ENCODE results near the gene CRISP1. TPM values are rescaled to one million over a fixed set of nuclear protein-coding genes. Genes with fewer than 3 reads are reported as not detected.

Gene CRISP1
- total RNA-seq (not detected), polyA plus RNA-seq (not detected)
- long read RNA-seq, donor 1 = 0 reads
- long read RNA-seq, donor 2 = 0 reads
- long read RNA-seq, donor 3 = 0 reads
- long read RNA-seq, donor 4 = 0 reads
- long read RNA-seq, donor 5 = 0 reads
- long read RNA-seq, donor 6 = 0 reads
- long read RNA-seq, donor 7 = 0 reads
- long read RNA-seq, donor 8 = 0 reads
- long read RNA-seq, donor 9 = 0 reads
- long read RNA-seq, donor 10 = 0 reads

GRCh38 chr6:49866485-49866943 is at the start of gene CRISP1:
TSS of gene CRISP1 (minus strand) at chr6:49866535. CDS start at chr6:49857400, 9,135 bp downstream.
- Histone ChIP-seq H3K27ac (no peak within 1 kb of the TSS), H3K9me3 (replicated peaks in 1 of 3) (no peaks in the 10 kb centered on the region), H3K27me3 (no peaks in the 10 kb centered on the region), H3K36me3 (replicated peaks in 1 of 2) (no peaks in the 10 kb centered on the region), H3K4me1 (replicated peaks in 1 of 2) (no peaks in the 10 kb centered on the region), H3K4me3 (no peak within 1 kb of the TSS)
- no peak for DNase-seq
- WGBS, 4 donors = 30 to 51% (median 48%) methylated on average over 1 of the region's 1 CpG
- TF ChIP-seq CTCF (IDR thresholded peaks at IDR 0.05) = no peak
- intact Hi-C loops (cut with DNase I) = no loop called here

GRCh38 chr6:49915035-49915434 is 48.7 kb upstream of the CRISP1 start:
- DNase-seq = peak in 5 of 7 donors; percentile 15 to 67 (median 31)
- Histone ChIP-seq H3K27ac (no peak overlapping the region), H3K9me3 (replicated peaks in 1 of 3) (no peaks in the 10 kb centered on the region), H3K4me1 (replicated peaks in 1 of 2) (peaks cover 0 to 7% of the 10 kb centered on the region in 2 donors), H3K27me3 (no peaks in the 10 kb centered on the region), H3K4me3 (no peak overlapping the region), H3K36me3 (replicated peaks in 1 of 2) (no peaks in the 10 kb centered on the region)
- TF ChIP-seq CTCF (IDR thresholded peaks at IDR 0.05) (no peak), POLR2A (IDR thresholded peaks at IDR 0.05) (no peak)
- 18 to 32% (median 25%) methylated on average over 3 of the region's 3 CpGs for WGBS, 4 donors
- intact Hi-C loops (cut with DNase I) = no loop called here

GRCh38 chr6:49913636-49914375 is 47.5 kb upstream of the CRISP1 start:
- no peaks in the 10 kb centered on the region for H3K36me3 ChIP-seq (replicated peaks in 1 of 2)

More at GRCh38 chr6:49913636-49914375, 47.5 kb upstream of the CRISP1 start:
- intact Hi-C loops (cut with DNase I) = no loop called here
- Histone ChIP-seq H3K27me3 (no peaks in the 10 kb centered on the region), H3K9me3 (replicated peaks in 1 of 3) (no peaks in the 10 kb centered on the region), H3K4me1 (replicated peaks in 1 of 2) (peaks cover 0 to 7% of the 10 kb centered on the region in 2 donors), H3K4me3 (no peak overlapping the region), H3K27ac (no peak overlapping the region)
- DNase-seq = no peak
- WGBS, 4 donors = 76 to 85% (median 79%) methylated on average over 6 of the region's 6 CpGs
- no peak for TF ChIP-seq CTCF (IDR thresholded peaks at IDR 0.05)
- no peak for TF ChIP-seq POLR2A (IDR thresholded peaks at IDR 0.05)

Measured in adrenal gland (tissue), 19 donors.